Neural cell (in vitro differentiated cells): ENCODE data around the gene FAM107B. TPM values are rescaled to one million over a fixed set of nuclear protein-coding genes. Genes with fewer than 3 reads are reported as not detected.

Experiments
- H2AFZ ChIP-seq: fragments of 200-600, 300-800 bp; sonication (generic), shearing (Covaris generic); 2 replicates; pipeline ENCODE4 v1.6.0; 2014; ENCODE audit warnings: low read depth, mild to moderate bottlenecking, antibody characterized with exemption, low read length, moderate library complexity
- H3F3A ChIP-seq: fragments of 200-600 bp; shearing (Covaris generic); 2 replicates; pipeline ENCODE4 v1.6.1; 2016; ENCODE audit warnings: mild to moderate bottlenecking, moderate library complexity, mixed read lengths, antibody characterized with exemption, low read length; ENCODE audit not compliant: insufficient read depth, poor library complexity, severe bottlenecking
- H3K27ac ChIP-seq: fragments of 200-600, 300-800 bp; sonication (generic), shearing (Covaris generic); 2 replicates; pipeline ENCODE4 v1.5.1; 2014; ENCODE audit warnings: mild to moderate bottlenecking, low read length, moderate library complexity
- H3K27me3 ChIP-seq: fragments of 300-800, 200-600 bp; sonication (generic), shearing (Covaris generic); 2 replicates; pipeline ENCODE4 v1.6.0; 2014; ENCODE audit warnings: mild to moderate bottlenecking, low read depth, low read length, moderate library complexity; ENCODE audit not compliant: insufficient read depth
- H3K36me3 ChIP-seq: fragments of 300-800, 200-600 bp; sonication (generic), shearing (Covaris generic); 2 replicates; pipeline ENCODE4 v1.5.1; 2014; ENCODE audit warnings: mild to moderate bottlenecking, antibody characterized with exemption, low read length, moderate library complexity; ENCODE audit not compliant: insufficient read depth
- H3K4me2 ChIP-seq: fragments of 300-800, 200-600 bp; sonication (generic), shearing (Covaris generic); 2 replicates; pipeline ENCODE4 v1.6.0; 2014; ENCODE audit warnings: mild to moderate bottlenecking, low read length
- H3K4me3 ChIP-seq: fragments of 300-800, 200-600 bp; sonication (generic), shearing (Covaris generic); 2 replicates; pipeline ENCODE4 v1.5.1; 2014; ENCODE audit warnings: mild to moderate bottlenecking, low read length, moderate library complexity
- H3K79me2 ChIP-seq: fragments of 200-600 bp; shearing (Covaris generic); replicated peaks from 2 replicates; pipeline ENCODE4 v1.6.0; 2014; ENCODE audit warnings: mild to moderate bottlenecking, low read length, moderate library complexity; ENCODE audit not compliant: insufficient read depth
- H3K9ac ChIP-seq: fragments of 300-800, 200-600 bp; sonication (generic), shearing (Covaris generic); 2 replicates; pipeline ENCODE4 v1.6.1; 2016; ENCODE audit warnings: mild to moderate bottlenecking, low read length, mixed read lengths
- H3K9me2 ChIP-seq: fragments of 200-600 bp; shearing (Covaris generic); 2 replicates; pipeline ENCODE4 v1.6.1; 2016; ENCODE audit warnings: mild to moderate bottlenecking, low read length, mixed read lengths; ENCODE audit not compliant: insufficient read depth
- H3K9me3 ChIP-seq: fragments of 200-600, 300-800 bp; sonication (generic), shearing (Covaris generic); 2 replicates; pipeline ENCODE4 v1.6.1; 2016; ENCODE audit warnings: mild to moderate bottlenecking, mixed run types, low read length, moderate library complexity, mixed read lengths
- H4K20me1 ChIP-seq: fragments of 200-600 bp; shearing (Covaris generic); 2 replicates; pipeline ENCODE4 v1.6.1; 2016; ENCODE audit warnings: mild to moderate bottlenecking, mixed run types; ENCODE audit not compliant: insufficient read depth
- CTCF ChIP-seq: fragments of 450-650 bp; IDR thresholded peaks from 2 replicates; pipeline ENCODE4 v1.5.1; 2014; ENCODE audit warnings: antibody characterized with exemption, mild to moderate bottlenecking, moderate library complexity; ENCODE audit not compliant: poor library complexity, severe bottlenecking
- EP300 ChIP-seq: fragments of 450-650 bp; conservative IDR thresholded peaks from 2 replicates; pipeline ENCODE4 v1.6.1; 2014; ENCODE audit warnings: antibody characterized with exemption, mild to moderate bottlenecking, moderate library complexity; ENCODE audit not compliant: poor library complexity, severe bottlenecking
- EZH2 ChIP-seq: fragments of 200-600, 300-800 bp; shearing (Covaris generic), sonication (generic); IDR thresholded peaks from 2 replicates; pipeline ENCODE4 v1.6.1; 2014; ENCODE audit warnings: antibody characterized with exemption, low read length, borderline replicate concordance, mild to moderate bottlenecking; ENCODE audit not compliant: insufficient read depth, poor library complexity, severe bottlenecking
- MXI1 ChIP-seq: fragments of 450-650 bp; conservative IDR thresholded peaks from 2 replicates; pipeline ENCODE4 v1.6.1; 2014; ENCODE audit warnings: antibody characterized with exemption, mild to moderate bottlenecking; ENCODE audit not compliant: poor library complexity, severe bottlenecking
- POLR2AphosphoS5 ChIP-seq: IDR thresholded peaks from 2 replicates; pipeline ENCODE4 v1.6.1; 2012
- RAD21 ChIP-seq: fragments of 450-650 bp; conservative IDR thresholded peaks from 2 replicates; pipeline ENCODE4 v1.6.1; 2014; ENCODE audit warnings: antibody characterized with exemption, mild to moderate bottlenecking, moderate library complexity
- REST ChIP-seq: IDR thresholded peaks from 2 replicates; pipeline ENCODE4 v1.6.1; 2012; ENCODE audit warnings: borderline replicate concordance
- SMC3 ChIP-seq: fragments of 450-650 bp; conservative IDR thresholded peaks from 2 replicates; pipeline ENCODE4 v1.6.1; 2014; ENCODE audit warnings: antibody characterized with exemption, mild to moderate bottlenecking, moderate library complexity; ENCODE audit not compliant: poor library complexity
- TAF1 ChIP-seq: IDR thresholded peaks from 2 replicates; pipeline ENCODE4 v1.6.1; 2012; ENCODE audit warnings: low read depth
- polyA plus RNA-seq: library from polyadenylated mRNA; depleted of rRNA; stranded (reverse); fragments of >200 nt; gene quantifications from 2 replicates; pipeline ENCODE4 v1.2.3, GENCODE V29; 2014

FAM107B gene
- polyA plus RNA-seq, 1 donor from 2014 or later = 106 TPM

GRCh38 chr10:14541379-14541778 is 233.3 kb downstream of the FAM107B start (continued):
- TF ChIP-seq REST = no peak
- no peak for TF ChIP-seq EP300

- no peaks in the 10 kb centered on the region for H3K27me3 ChIP-seq
- H2AFZ ChIP-seq = no peak overlapping the region
- H3K79me2 ChIP-seq = peaks cover 23% of the 10 kb centered on the region
- no peak overlapping the region for H3K4me3 ChIP-seq
- H3K4me2 ChIP-seq = no peak overlapping the region
- no peaks in the 10 kb centered on the region for H3K9me3 ChIP-seq
- no peaks in the 10 kb centered on the region for H3K36me3 ChIP-seq
- no peak overlapping the region for H3K27ac ChIP-seq
- no peaks in the 10 kb centered on the region for H3K9me2 ChIP-seq
- no peaks in the 10 kb centered on the region for H4K20me1 ChIP-seq
- TF ChIP-seq CTCF (no peak), RAD21 (no peak), POLR2AphosphoS5 (no peak), EZH2 (no peak), MXI1 (no peak), REST (no peak), SMC3 (no peak), EP300 (no peak), TAF1 (no peak)
- H3F3A ChIP-seq = no peaks in the 10 kb centered on the region
- no peak overlapping the region for H3K9ac ChIP-seq
Measured at GRCh38 chr10:14540611-14541010, 234.1 kb downstream of the FAM107B start.
